HFFc6 (cell line): ENCODE measurements around the gene IFNL1. TPM values are rescaled to one million over a fixed set of nuclear protein-coding genes. Genes with fewer than 3 reads are reported as not detected.

Experiments used
- DNase-seq: peaks from one replicate; pipeline ENCODE4 v3.0.0-alpha.2; 2018
- H3K27ac Mint-ChIP-seq: 2 replicates; pipeline ENCODE4 v1.8.0; 2020; ENCODE audit warnings: mild to moderate bottlenecking, mixed read lengths
- H3K27me3 Mint-ChIP-seq: 2 replicates; pipeline ENCODE4 v1.8.0; 2021; ENCODE audit warnings: mild to moderate bottlenecking, moderate library complexity, mixed read lengths; ENCODE audit not compliant: insufficient read depth
- H3K36me3 Mint-ChIP-seq: 2 replicates; pipeline ENCODE4 v1.8.0; 2021; ENCODE audit warnings: low read depth, mixed read lengths
- H3K4me1 Mint-ChIP-seq: 2 replicates; pipeline ENCODE4 v1.8.0; 2020; ENCODE audit warnings: low read depth, mixed read lengths
- H3K4me3 Mint-ChIP-seq: 2 replicates; pipeline ENCODE4 v1.8.0; 2020; ENCODE audit warnings: mild to moderate bottlenecking, moderate library complexity, mixed read lengths
- H3K9me3 Mint-ChIP-seq: 2 replicates; pipeline ENCODE4 v1.8.0; 2020; ENCODE audit warnings: mild to moderate bottlenecking, mixed read lengths
- total RNA-seq, 6 experiments: library from RNA; stranded (reverse); fragmentation: NEBNext Ultra II Directional; extraction: Animal tissue kit (Norgen Biotek cat#: 25700); gene quantifications; 2 replicates in 1 of 6; 3 replicates in 5 of 6; pipeline ENCODE4 v1.2.3, GENCODE V29; 2021
- TF ChIP-seq, protein P1 (sequence below): fragments of 200-600 bp; sonication (generic); IDR thresholded peaks from 2 replicates; pipeline ENCODE4 v1.5.0; 2021; ENCODE audit warnings: antibody characterized with exemption, mild to moderate bottlenecking

The IFNL1 gene
- total RNA-seq, 6 experiments from 2014 or later, result not detected

- Mint-ChIP-seq H3K36me3 (peaks cover 31% of the 10 kb centered on the region), H3K27me3 (peaks cover 5% of the 10 kb centered on the region), H3K9me3 (no peaks in the 10 kb centered on the region), H3K4me1 (peaks cover 65% of the 10 kb centered on the region), H3K27ac (peak overlapping the region; percentile 95), H3K4me3 (peak overlapping the region; percentile 96)
- no peak for DNase-seq
- TF ChIP-seq, protein P1, sequence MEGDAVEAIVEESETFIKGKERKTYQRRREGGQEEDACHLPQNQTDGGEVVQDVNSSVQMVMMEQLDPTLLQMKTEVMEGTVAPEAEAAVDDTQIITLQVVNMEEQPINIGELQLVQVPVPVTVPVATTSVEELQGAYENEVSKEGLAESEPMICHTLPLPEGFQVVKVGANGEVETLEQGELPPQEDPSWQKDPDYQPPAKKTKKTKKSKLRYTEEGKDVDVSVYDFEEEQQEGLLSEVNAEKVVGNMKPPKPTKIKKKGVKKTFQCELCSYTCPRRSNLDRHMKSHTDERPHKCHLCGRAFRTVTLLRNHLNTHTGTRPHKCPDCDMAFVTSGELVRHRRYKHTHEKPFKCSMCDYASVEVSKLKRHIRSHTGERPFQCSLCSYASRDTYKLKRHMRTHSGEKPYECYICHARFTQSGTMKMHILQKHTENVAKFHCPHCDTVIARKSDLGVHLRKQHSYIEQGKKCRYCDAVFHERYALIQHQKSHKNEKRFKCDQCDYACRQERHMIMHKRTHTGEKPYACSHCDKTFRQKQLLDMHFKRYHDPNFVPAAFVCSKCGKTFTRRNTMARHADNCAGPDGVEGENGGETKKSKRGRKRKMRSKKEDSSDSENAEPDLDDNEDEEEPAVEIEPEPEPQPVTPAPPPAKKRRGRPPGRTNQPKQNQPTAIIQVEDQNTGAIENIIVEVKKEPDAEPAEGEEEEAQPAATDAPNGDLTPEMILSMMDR, result no peak
These were observed 46.6 kb downstream of the IFNL1 start for GRCh38 chr19:39342647-39343305.

DNA sequence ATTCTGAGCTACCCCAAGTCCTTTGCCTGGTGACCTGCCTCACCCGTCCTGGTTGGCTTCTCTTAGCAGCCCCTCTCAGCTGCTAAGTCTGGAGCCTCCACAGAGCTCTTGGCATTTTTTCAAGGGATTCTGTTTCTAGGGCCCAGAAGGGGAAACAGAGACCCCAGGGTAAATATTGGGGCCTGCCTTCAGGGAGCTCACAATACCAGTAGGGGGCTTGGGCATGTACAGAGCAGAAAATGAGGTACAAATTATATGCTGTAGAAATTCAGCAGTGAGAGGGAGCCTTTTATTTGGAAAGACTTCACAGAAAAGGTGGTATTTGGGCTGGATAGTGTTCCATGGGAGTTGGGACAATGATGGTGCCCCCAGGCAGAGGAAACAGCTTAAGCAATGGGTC is 49.7 kb downstream of the IFNL1 start:
- H3K9me3 Mint-ChIP-seq, result no peaks in the 10 kb centered on the region
- TF ChIP-seq, protein P1, result peak; percentile 62
- H3K27ac Mint-ChIP-seq, result peak overlapping the region; percentile 19
- H3K4me1 Mint-ChIP-seq, result peaks cover 65% of the 10 kb centered on the region
- no peak overlapping the region for H3K4me3 Mint-ChIP-seq
- no peak for DNase-seq
- H3K36me3 Mint-ChIP-seq, result peaks cover 40% of the 10 kb centered on the region
- H3K27me3 Mint-ChIP-seq, result peaks cover 3% of the 10 kb centered on the region

GRCh38 chr19:39347332-39348164 is 51.3 kb downstream of the IFNL1 start:
- Mint-ChIP-seq H3K27ac (peak overlapping the region; percentile 76), H3K27me3 (peaks cover 3% of the 10 kb centered on the region), H3K36me3 (peaks cover 52% of the 10 kb centered on the region), H3K4me3 (peak overlapping the region; percentile 61), H3K4me1 (peaks cover 77% of the 10 kb centered on the region), H3K9me3 (no peaks in the 10 kb centered on the region)
- TF ChIP-seq, protein P1, result no peak
- peak; percentile 25 for DNase-seq

Other genes starting within 250 kb of the IFNL1 start
- gene ACP7, start 212.0 kb upstream of the IFNL1 start, total RNA-seq, result not detected
- 10 to 100 TPM; 35.4 to 40.4 (median 35.8) TPM for gene PAK4, start 170.6 kb upstream of the IFNL1 start, total RNA-seq
- not detected for gene NCCRP1, start 99.4 kb upstream of the IFNL1 start, total RNA-seq
- not detected for gene SYCN, start 92.1 kb upstream of the IFNL1 start, total RNA-seq
- not detected for gene IFNL3, start 51.4 kb upstream of the IFNL1 start, total RNA-seq
- not detected for gene IFNL4, start 47.6 kb upstream of the IFNL1 start, total RNA-seq
- gene IFNL2, start 28.0 kb upstream of the IFNL1 start, total RNA-seq, result not detected
- under 1 TPM in 2 of 6 experiments, not detected in 4; 0.07 to 0.14 TPM for gene LRFN1, start 24.5 kb downstream of the IFNL1 start, total RNA-seq
- gene GMFG, start 39.6 kb downstream of the IFNL1 start, total RNA-seq, result 1 to 10 TPM in 1 of 6 experiments, under 1 TPM in 5; 0.37 to 1.1 (median 0.77) TPM
- 100 to 1,000 TPM; 107 to 133 (median 124) TPM for gene SAMD4B, start 46.0 kb downstream of the IFNL1 start, total RNA-seq
- gene PAF1, start 94.7 kb downstream of the IFNL1 start, total RNA-seq, result 10 to 100 TPM; 46.8 to 70.0 (median 60.6) TPM
- 10 to 100 TPM; 38.2 to 48.5 (median 45.2) TPM for gene MED29, start 95.0 kb downstream of the IFNL1 start, total RNA-seq
- gene ZFP36, start 110.4 kb downstream of the IFNL1 start, total RNA-seq, result 10 to 100 TPM; 30.9 to 81.6 (median 68.5) TPM
- 10 to 100 TPM; 38.3 to 56.0 (median 45.7) TPM for gene PLEKHG2, start 116.3 kb downstream of the IFNL1 start, total RNA-seq
- gene RPS16, start 139.5 kb downstream of the IFNL1 start, total RNA-seq, result 1,000 to 10,000 TPM; 1,647 to 2,008 (median 1,885) TPM
- gene SUPT5H, start 149.2 kb downstream of the IFNL1 start, total RNA-seq, result 100 to 1,000 TPM; 102 to 129 (median 107) TPM
- gene TIMM50, start 184.4 kb downstream of the IFNL1 start, total RNA-seq, result 100 to 1,000 TPM in 1 of 6 experiments, 10 to 100 TPM in 5; 86.2 to 104 (median 92.5) TPM
- under 1 TPM in 2 of 6 experiments, not detected in 4; 0.38 to 0.45 TPM for gene DLL3, start 202.5 kb downstream of the IFNL1 start, total RNA-seq
- not detected for gene SELENOV, start 218.7 kb downstream of the IFNL1 start, total RNA-seq
- gene EID2B, start 236.4 kb downstream of the IFNL1 start, total RNA-seq, result 1 to 10 TPM; 2.2 to 3.7 (median 3.3) TPM
- gene EID2, start 243.8 kb downstream of the IFNL1 start, total RNA-seq, result 10 to 100 TPM; 18.4 to 23.4 (median 19.0) TPM